ENCODE measurements around the gene RPS15.

- TF ChIP-seq EP300 (IDR thresholded peaks at IDR 0.05) = no peak
- no peak for TF ChIP-seq CTCF (IDR thresholded peaks at IDR 0.05)
- no peak for TF ChIP-seq POLR2A (IDR thresholded peaks at IDR 0.05)
These were observed 19.0 kb downstream of the RPS15 start for GRCh38 chr19:1457031-1457739.

Measured in tibial nerve (tissue), 4 donors.